ENCODE data around the gene PDE7B.

- no peak for TF ChIP-seq CTCF (IDR thresholded peaks at IDR 0.05)
- no peak for TF ChIP-seq POLR2A (IDR thresholded peaks at IDR 0.05)
Measured at GRCh38 chr6:135932651-135933050, 81.2 kb downstream of the PDE7B start.

Data from Peyer's patch (tissue), 4 donors.